ENCODE measurements around the gene ST3GAL4. TPM values are rescaled to one million over a fixed set of nuclear protein-coding genes. Genes with fewer than 3 reads are reported as not detected.

ST3GAL4 gene
- total RNA-seq, 1 donor from 2014 or later = 19.1 TPM

- Mint-ChIP-seq H3K9me3 (no peaks in the 10 kb centered on the region), H3K4me3 (peak overlapping the region; percentile 42), H3K27me3 (no peaks in the 10 kb centered on the region), H3K4me1 (ENCODE audit: unreplicated experiment) (peaks cover 33% of the 10 kb centered on the region), H3K36me3 (peaks cover 3% of the 10 kb centered on the region), H3K27ac (peak overlapping the region; percentile 72)
- no peak for DNase-seq (ENCODE audit: extremely low spot score, unreplicated experiment)
- TF ChIP-seq CTCF (conservative IDR thresholded peaks at IDR 0.05) = no peak
Observed at GRCh38 chr11:126387857-126388256, 32.4 kb downstream of the ST3GAL4 start.

GRCh38 chr11:126390272-126390867, 34.9 kb downstream of the ST3GAL4 start:
- H3K27ac Mint-ChIP-seq = no peak overlapping the region
- no peaks in the 10 kb centered on the region for H3K27me3 Mint-ChIP-seq
- peaks cover 31% of the 10 kb centered on the region for H3K4me1 Mint-ChIP-seq (ENCODE audit: unreplicated experiment)

GRCh38 chr11:126391286-126391954, 35.9 kb downstream of the ST3GAL4 start:
- H3K9me3 Mint-ChIP-seq = no peaks in the 10 kb centered on the region
- H3K4me1 Mint-ChIP-seq (ENCODE audit: unreplicated experiment) = peaks cover 25% of the 10 kb centered on the region
- no peak overlapping the region for H3K27ac Mint-ChIP-seq
- no peak for TF ChIP-seq CTCF (conservative IDR thresholded peaks at IDR 0.05)
- no peak overlapping the region for H3K4me3 Mint-ChIP-seq
- peaks cover 3% of the 10 kb centered on the region for H3K36me3 Mint-ChIP-seq
- H3K27me3 Mint-ChIP-seq = no peaks in the 10 kb centered on the region
- DNase-seq (ENCODE audit: extremely low spot score, unreplicated experiment) = no peak

More at GRCh38 chr11:126390272-126390867, 34.9 kb downstream of the ST3GAL4 start:
- Mint-ChIP-seq H3K9me3 (no peaks in the 10 kb centered on the region), H3K4me3 (no peak overlapping the region), H3K36me3 (peaks cover 3% of the 10 kb centered on the region)
- TF ChIP-seq CTCF (conservative IDR thresholded peaks at IDR 0.05) = no peak
- no peak for DNase-seq (ENCODE audit: extremely low spot score, unreplicated experiment)

- peaks cover 24% of the 10 kb centered on the region for H3K4me1 Mint-ChIP-seq (ENCODE audit: unreplicated experiment)
- H3K36me3 Mint-ChIP-seq = peaks cover 7% of the 10 kb centered on the region
- no peaks in the 10 kb centered on the region for H3K27me3 Mint-ChIP-seq
- no peak for TF ChIP-seq CTCF (conservative IDR thresholded peaks at IDR 0.05)
- H3K27ac Mint-ChIP-seq = peak overlapping the region; percentile 11
- DNase-seq (ENCODE audit: extremely low spot score, unreplicated experiment) = no peak
- H3K9me3 Mint-ChIP-seq = peaks cover 4% of the 10 kb centered on the region
- H3K4me3 Mint-ChIP-seq = no peak overlapping the region
Observed at GRCh38 chr11:126391970-126392632, 36.6 kb downstream of the ST3GAL4 start.

GRCh38 chr11:126392633-126393013, 37.1 kb downstream of the ST3GAL4 start:
- Mint-ChIP-seq H3K4me1 (ENCODE audit: unreplicated experiment) (peaks cover 25% of the 10 kb centered on the region), H3K36me3 (peaks cover 7% of the 10 kb centered on the region), H3K27ac (peak overlapping the region; percentile 11), H3K27me3 (no peaks in the 10 kb centered on the region), H3K4me3 (no peak overlapping the region), H3K9me3 (peaks cover 4% of the 10 kb centered on the region)
- TF ChIP-seq CTCF (conservative IDR thresholded peaks at IDR 0.05) = no peak
- DNase-seq (ENCODE audit: extremely low spot score, unreplicated experiment) = no peak

Measured in type B pancreatic cell (in vitro differentiated cells).